ENCODE measurements around the gene KRT31.

DNA sequence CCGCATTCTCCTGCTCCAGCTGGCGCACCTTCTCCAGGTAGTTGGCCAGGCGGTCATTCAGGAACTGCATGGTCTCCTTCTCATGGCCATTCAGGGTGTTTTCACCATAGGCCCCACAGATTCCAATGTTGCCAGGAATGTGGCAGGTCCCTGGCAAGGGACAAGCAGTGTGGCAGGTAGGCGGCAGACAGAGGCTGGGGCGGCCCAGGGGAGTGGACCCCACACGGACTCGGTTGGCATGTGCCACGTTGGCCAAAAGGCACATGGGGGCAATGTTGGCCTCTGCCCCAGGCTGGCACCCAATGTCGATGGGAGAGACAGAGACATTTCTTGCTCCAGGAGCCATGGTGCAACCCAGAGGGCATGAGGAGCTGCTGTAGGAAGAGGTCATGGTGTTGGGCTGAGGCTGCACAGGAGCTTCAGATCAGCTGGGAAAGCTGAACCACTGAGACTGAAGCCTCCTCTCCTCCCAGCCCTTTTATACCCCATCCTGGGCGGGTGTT is 43.2 kb upstream of the KRT31 start, which contains the start of gene KRT38:
- TF ChIP-seq, protein P1, sequence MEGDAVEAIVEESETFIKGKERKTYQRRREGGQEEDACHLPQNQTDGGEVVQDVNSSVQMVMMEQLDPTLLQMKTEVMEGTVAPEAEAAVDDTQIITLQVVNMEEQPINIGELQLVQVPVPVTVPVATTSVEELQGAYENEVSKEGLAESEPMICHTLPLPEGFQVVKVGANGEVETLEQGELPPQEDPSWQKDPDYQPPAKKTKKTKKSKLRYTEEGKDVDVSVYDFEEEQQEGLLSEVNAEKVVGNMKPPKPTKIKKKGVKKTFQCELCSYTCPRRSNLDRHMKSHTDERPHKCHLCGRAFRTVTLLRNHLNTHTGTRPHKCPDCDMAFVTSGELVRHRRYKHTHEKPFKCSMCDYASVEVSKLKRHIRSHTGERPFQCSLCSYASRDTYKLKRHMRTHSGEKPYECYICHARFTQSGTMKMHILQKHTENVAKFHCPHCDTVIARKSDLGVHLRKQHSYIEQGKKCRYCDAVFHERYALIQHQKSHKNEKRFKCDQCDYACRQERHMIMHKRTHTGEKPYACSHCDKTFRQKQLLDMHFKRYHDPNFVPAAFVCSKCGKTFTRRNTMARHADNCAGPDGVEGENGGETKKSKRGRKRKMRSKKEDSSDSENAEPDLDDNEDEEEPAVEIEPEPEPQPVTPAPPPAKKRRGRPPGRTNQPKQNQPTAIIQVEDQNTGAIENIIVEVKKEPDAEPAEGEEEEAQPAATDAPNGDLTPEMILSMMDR (IDR thresholded peaks at IDR 0.05) = no peak
- no peak for TF ChIP-seq POLR2A (IDR thresholded peaks at IDR 0.05)

Measured in body of pancreas (tissue), 4 donors.